ENCODE data around the gene NPW.
"Not testable (repeated sequence)": the region's sequence is repeated elsewhere in the genome, so short reads cannot be mapped to it uniquely, and the experiment has no call there.

The NPW gene

GRCh38 chr16:2002406-2003230 is 17.0 kb upstream of the NPW start:
- no peak for DNase-seq

DNA sequence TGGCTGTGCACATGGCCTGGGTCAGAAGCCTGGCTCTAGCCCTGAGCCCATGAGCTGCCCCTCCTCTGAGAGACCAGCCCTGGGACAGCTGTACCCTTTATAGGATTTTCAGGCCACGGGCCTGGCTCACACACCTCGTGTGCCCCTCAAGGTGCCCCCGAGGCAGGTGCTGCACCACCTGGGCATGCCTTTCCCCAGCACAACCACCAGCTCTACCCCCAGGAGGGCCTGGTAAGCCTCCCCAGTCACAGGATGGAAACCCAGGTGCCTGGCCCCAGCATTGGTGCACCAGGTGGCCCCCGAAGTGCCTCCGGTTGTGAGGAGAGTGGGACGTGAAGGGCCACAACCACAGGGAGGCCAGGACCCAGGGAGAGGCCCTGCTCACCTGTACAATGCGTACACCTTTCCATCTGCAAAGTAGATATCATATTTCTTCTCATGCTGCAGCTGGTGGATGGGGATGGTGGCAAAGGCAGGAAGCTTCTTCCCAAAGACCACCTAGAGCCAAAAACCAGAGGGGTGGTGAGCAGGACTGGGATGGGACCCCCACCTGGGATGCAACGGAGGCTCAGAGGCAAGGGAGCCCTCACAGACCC is 16.3 kb upstream of the NPW start:
- no peak for DNase-seq

DNA sequence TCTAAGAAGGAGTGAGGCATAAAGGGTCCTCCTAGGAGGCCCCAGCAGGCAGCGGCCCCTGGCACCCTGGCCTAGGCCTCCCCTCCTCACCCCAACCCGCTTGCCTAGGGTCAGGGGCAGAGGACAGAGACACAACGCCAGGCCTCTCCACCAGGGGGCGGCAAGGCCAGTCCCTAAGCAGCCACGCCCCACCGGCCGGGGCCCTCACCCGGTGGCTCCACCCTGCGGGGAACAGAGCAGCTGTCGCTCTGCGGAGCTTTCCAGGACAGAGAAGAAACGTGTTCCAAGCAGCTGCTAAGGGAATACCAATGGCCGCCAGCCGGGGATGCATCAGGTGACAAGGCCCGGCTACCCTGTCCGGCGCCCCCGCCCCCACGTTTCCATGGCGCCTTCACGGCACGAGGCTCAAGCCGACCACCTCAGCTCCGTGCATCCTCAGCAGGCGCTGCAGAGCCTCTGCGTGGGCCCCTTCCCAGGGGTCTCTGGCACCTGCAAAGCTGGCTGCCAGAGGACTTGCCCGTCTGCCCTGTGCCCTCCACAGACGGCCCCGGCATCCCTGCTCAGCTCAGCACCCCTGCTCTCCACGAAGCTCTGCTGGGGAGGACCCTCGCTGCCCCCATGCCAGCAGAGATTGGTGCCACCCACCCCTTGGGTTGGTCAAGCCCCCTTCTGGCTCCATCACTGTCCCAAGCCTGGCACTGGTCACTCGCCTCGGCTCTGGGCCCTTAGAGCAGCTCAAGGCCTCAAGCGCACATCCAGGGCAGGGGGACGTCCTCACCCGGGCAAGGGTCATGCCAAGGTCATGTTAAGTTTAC is 15.6 kb upstream of the NPW start:
- peak; percentile 91 for DNase-seq

GRCh38 chr16:2004795-2005517 is 14.6 kb upstream of the NPW start:
- no peak for DNase-seq

GRCh38 chr16:2005646-2006045 is 13.9 kb upstream of the NPW start:
- DNase-seq: no peak

- no peak for DNase-seq
Observed at GRCh38 chr16:2006317-2006716, 13.3 kb upstream of the NPW start.

GRCh38 chr16:2007081-2007836 is 12.3 kb upstream of the NPW start:
- no peak for DNase-seq

GRCh38 chr16:2008009-2008526 is 11.5 kb upstream of the NPW start:
- DNase-seq: no peak

DNA sequence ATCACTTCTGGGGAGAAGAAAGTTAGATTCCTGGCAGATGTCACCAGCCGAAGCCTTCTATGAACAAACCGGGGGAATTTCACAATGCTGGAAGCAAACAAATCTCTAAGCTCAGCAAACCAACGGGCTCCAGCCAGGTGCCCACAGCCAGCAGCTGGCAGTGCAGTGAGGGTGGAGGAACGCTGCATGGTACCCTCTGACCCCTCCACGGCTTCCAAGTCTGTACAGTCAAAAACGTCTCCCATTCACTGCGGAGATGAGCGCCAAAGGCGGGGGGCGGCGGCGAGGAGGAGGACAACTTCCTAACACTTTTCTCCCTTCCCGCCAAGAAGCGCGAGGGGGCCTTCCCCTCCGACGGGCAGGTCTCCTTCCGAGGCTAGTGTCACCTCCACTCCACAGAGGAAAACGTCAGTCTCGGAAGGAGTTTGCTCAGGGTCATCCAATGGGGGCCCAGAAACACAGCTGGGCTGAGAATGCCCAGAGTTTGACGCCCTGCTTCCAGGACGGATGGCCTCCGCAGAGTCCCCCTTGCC is 10.9 kb upstream of the NPW start:
- no peak for DNase-seq

GRCh38 chr16:2009164-2009711 is 10.3 kb upstream of the NPW start:
- no peak for DNase-seq

DNA sequence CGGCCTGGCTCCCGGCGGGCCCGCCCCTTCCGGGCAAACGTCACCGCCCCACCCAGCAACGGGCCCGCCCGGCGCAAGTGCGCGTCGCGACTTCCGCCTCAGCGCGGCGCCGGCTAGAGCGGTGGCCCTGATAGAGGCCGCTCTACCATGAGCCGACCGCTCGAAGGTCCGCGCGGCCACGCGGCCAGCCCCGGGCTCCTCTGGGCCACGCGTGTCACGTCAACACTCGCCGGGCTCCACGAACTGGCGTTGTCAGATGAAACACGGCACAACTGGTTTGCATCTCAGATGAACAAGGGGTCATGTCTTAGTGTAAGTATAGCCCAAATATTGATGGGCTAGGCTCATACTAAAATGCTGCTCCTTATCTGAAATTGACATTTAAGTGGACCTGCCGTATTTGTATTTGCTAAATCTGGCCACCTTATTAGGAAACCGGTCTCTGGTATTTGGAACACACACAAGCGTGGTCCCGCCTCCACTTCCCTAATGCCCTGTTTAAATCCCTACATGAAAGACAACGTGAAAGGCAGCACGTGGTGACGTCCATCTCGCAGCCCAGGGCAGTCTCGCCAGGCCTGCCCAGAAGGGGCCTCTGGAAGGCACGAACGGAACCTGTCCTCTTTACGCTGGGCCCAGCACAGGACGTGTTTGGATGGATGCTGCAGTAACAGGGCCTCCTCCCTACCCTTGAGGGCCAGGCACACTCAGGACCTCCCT is 9.6 kb upstream of the NPW start, which contains the start of gene ZNF598:
ZNF598 (minus strand) TSS at position 31 of the 720 bp plus-strand sequence.
- peak; percentile 27 for DNase-seq

DNA sequence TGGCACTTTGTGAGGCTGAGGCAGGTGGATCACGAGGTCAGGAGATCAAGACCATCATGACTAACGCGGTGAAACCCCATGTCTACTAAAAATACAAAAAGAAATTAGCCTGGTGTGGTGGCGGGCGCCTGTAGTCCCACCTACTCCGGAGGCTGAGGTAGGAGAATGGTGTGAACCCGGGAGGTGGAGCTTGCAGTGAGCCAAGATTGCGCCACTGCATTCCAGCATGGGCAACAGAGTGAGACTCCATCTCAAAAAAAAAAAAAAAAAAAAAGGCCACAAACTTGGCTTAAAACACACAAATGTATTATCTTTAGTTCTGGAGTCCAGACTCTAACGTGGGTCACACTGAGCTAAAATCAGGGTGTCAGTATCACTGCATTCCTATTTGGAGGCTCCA is 7.9 kb upstream of the NPW start:
- DNase-seq: not testable (repeated sequence)

DNA sequence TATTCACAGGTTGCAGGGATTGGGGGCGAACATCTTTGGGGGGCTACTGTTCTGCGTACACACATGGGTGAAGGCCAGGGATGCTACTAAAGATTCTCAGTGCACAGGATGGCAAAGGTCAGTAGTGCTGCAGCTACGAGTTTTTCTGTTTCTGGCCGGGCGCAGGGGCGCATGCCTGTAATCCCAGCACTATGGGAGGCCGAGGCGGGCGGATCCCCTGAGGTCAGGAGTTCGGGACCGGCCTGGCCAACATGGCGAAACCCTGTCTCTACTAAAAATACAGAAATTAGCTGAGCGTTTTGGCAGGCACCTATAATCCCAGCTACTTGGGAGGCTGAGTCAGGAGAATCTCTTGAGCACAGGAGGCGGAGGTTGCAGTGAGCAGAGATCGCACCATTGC is 6.1 kb upstream of the NPW start:
- DNase-seq: no peak

DNA sequence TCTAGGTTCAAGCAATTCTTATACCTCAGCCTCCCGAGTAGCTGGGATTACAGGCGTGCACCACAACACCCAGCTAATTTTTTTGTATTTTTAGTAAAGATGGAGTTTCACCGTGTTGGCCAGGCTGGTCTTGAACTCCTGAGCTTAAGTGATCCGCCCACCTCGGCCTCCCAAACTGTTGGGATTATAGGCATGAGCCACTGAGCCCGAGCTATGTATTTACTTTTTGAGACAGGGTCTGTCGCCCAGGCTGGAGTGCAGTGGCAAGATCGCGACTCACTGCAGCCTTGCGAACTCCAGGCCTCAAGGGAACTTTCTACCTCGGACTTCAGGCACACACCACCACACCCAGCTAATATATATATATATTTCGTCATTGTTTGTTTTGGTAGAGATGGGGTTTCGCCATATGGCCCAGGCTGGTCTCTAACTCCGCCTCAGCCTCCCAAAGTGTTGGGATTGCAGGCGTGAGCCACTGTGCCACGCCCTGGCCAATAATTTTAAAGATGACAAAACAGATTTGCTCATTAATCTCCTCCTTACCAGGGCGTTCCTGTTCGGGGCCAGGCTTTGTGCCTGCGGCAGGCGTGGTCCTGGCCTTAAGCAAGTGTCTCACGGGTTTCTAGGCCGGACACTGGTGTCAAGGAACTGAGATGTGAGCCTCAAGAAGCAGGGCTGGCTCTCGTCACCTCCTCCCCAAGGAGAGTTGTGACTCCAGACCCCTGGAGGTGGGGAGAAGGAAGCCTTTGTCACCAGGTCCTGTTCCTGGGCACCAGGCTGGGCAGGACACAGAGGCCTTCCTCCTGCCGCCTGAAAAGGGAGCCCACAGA is 4.3 kb upstream of the NPW start:
- peak; percentile 55 for DNase-seq

GRCh38 chr16:2015947-2016208 is 3.7 kb upstream of the NPW start:
- no peak for DNase-seq

DNA sequence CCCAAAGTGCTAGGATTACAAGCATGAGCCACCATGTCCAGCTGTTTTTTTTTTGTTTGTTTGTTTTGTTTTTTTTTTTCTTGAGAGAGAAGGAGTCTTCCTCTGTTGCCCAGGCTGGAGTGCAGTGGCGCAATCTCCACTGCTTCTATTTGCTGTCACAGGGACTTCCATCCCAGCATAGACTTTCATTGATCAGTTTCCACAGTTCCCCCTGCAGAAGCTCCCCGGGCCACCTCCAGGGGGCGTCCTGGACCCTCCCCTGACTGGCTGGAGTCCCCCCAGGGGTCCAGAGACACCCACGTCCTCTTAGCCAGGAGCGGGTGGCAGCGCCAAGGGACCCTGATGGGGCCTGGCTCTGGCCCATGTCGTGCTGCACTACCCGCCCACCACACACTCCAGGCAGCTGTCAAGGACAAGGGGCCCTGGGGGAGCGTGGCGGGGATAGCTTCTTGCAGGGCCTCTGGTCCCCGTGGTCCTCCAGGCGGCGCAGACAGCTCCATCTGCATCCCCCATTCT is 3.1 kb upstream of the NPW start:
- no peak for DNase-seq

DNA sequence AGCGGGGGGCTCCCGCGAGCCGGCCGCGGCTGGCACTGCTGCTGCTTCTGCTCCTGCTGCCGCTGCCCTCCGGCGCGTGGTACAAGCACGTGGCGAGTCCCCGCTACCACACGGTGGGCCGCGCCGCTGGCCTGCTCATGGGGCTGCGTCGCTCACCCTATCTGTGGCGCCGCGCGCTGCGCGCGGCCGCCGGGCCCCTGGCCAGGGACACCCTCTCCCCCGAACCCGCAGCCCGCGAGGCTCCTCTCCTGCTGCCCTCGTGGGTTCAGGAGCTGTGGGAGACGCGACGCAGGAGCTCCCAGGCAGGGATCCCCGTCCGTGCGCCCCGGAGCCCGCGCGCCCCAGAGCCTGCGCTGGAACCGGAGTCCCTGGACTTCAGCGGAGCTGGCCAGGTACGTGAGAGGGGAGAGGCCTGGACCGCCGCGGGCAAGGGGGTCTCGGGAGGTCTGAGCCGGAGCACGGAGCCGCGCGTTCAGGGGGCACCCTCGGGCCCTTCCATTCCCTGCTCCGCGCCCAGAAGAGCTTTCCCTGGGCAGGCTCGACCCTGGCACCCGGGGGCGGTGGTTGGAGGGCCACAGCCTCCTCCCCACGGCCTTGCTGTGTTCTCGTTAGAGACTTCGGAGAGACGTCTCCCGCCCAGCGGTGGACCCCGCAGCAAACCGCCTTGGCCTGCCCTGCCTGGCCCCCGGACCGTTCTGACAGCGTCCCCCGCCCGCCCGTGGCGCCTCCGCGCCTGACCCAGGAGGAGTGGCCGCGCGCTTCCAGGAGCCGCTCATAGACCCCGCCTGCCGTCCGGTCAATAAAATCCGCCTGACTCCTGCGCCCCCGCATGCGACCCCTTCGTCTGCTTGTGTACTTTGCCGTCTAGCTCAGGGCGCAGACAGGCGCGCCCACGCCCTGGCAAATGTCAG is 591 bp downstream of the NPW start:
- no peak for DNase-seq

DNA sequence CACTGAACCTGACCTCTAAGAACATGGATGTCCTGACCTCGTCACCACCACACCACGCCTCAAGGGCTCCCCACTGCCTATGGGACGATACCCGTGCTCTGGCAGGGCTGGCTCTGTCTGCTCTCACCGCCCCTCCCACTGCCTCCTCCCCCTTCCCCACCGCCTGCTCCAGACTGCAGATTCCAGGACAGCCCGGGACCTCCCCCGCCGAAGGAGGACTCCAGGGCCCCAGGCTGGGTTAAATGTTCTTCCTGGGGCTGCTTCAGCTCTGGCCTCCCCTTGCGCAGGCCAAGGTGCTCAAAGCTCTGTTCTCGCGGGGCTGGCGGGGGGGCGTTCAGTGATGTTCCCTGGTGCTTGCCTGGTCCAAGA is 3.1 kb downstream of the NPW start:
- no peak for DNase-seq

Measured in DMS 273 treated with DMSO at 0.1 percent for 48 hours (cell line).